Trophoblast cell (in vitro differentiated cells and primary cell): ENCODE data around the gene C2orf80.

Source experiments
- DNase-seq, 2 donors: peaks; one replicate each; pipeline ENCODE4 v3.0.0-alpha.2; 2016
- H2AFZ ChIP-seq: 2 replicates; pipeline ENCODE4 v1.6.1; 2013; ENCODE audit warnings: low read length, moderate library complexity, mild to moderate bottlenecking; ENCODE audit not compliant: insufficient read depth, poor library complexity
- H2AK5ac ChIP-seq: 2 replicates; pipeline ENCODE4 v1.6.1; 2013; ENCODE audit warnings: mild to moderate bottlenecking, low read length
- H2BK120ac ChIP-seq: 2 replicates; pipeline ENCODE4 v1.6.1; 2013; ENCODE audit warnings: low read length, mild to moderate bottlenecking, moderate library complexity; ENCODE audit not compliant: insufficient read depth, poor library complexity
- H2BK12ac ChIP-seq: 2 replicates; pipeline ENCODE4 v1.6.1; 2013; ENCODE audit warnings: mild to moderate bottlenecking, low read length, moderate library complexity
- H2BK5ac ChIP-seq: 2 replicates; pipeline ENCODE4 v1.6.1; 2013; ENCODE audit warnings: low read length, low read depth, moderate library complexity, mild to moderate bottlenecking; ENCODE audit not compliant: poor library complexity
- H3K14ac ChIP-seq: 2 replicates; pipeline ENCODE4 v1.6.1; 2013; ENCODE audit warnings: mild to moderate bottlenecking, low read length
- H3K18ac ChIP-seq: 2 replicates; pipeline ENCODE4 v1.6.1; 2013; ENCODE audit warnings: mild to moderate bottlenecking, low read length
- H3K23ac ChIP-seq: 2 replicates; pipeline ENCODE4 v1.6.1; 2013; ENCODE audit warnings: low read length
- H3K27ac ChIP-seq: 2 replicates; pipeline ENCODE4 v1.5.1; 2013; ENCODE audit warnings: low read depth, mild to moderate bottlenecking, inconsistent platforms, low read length, moderate library complexity
- H3K27me3 ChIP-seq: 2 replicates; pipeline ENCODE4 v1.6.1; 2013; ENCODE audit warnings: inconsistent platforms, mild to moderate bottlenecking, low read length, moderate library complexity; ENCODE audit not compliant: insufficient read depth
- H3K36me3 ChIP-seq, 2 experiments: 1 replicate in 1 of 2; 2 replicates in 1 of 2; pipeline ENCODE4 v1.6.1; 2013; ENCODE audit warnings: low read length in 2 of 2, mild to moderate bottlenecking in 2 of 2, moderate library complexity in 1 of 2; ENCODE audit not compliant: insufficient read depth in 2 of 2, control insufficient read depth in 1 of 2
- H3K4ac ChIP-seq: 2 replicates; pipeline ENCODE4 v1.6.1; 2013; ENCODE audit warnings: low read depth, mild to moderate bottlenecking, low read length, moderate library complexity
- H3K4me1 ChIP-seq, 2 experiments: 1 replicate in 1 of 2; 2 replicates in 1 of 2; pipeline ENCODE4 v1.6.1; 2013; ENCODE audit warnings: low read length in 2 of 2, mild to moderate bottlenecking in 2 of 2, moderate library complexity in 1 of 2; ENCODE audit not compliant: insufficient read depth in 2 of 2, control insufficient read depth in 1 of 2
- H3K4me2 ChIP-seq: 2 replicates; pipeline ENCODE4 v1.6.1; 2013; ENCODE audit warnings: inconsistent platforms, mild to moderate bottlenecking, low read length, moderate library complexity
- H3K4me3 ChIP-seq: 2 replicates; pipeline ENCODE4 v1.5.1; 2013; ENCODE audit warnings: mild to moderate bottlenecking, low read depth, low read length, inconsistent platforms
- H3K79me1 ChIP-seq: one replicate; pipeline ENCODE4 v1.6.1; 2013; ENCODE audit warnings: low read length
- H3K79me2 ChIP-seq: 2 replicates; pipeline ENCODE4 v1.6.1; 2013; ENCODE audit warnings: low read length, mild to moderate bottlenecking; ENCODE audit not compliant: control insufficient read depth, insufficient read depth, poor library complexity
- H3K9ac ChIP-seq: 2 replicates; pipeline ENCODE4 v1.6.1; 2013; ENCODE audit warnings: mild to moderate bottlenecking, low read length
- H3K9me3 ChIP-seq: 2 replicates; pipeline ENCODE4 v1.6.1; 2013; ENCODE audit warnings: low read depth, mild to moderate bottlenecking, control low read depth, inconsistent platforms, low read length; ENCODE audit not compliant: insufficient read depth
- H4K12ac ChIP-seq: 2 replicates; pipeline ENCODE4 v1.6.1; 2013; ENCODE audit warnings: low read depth, mild to moderate bottlenecking, low read length, moderate library complexity
- H4K8ac ChIP-seq: 2 replicates; pipeline ENCODE4 v1.6.1; 2013; ENCODE audit warnings: low read depth, mild to moderate bottlenecking, low read length, moderate library complexity
- H4K91ac ChIP-seq: one replicate; pipeline ENCODE4 v1.6.1; 2013; ENCODE audit warnings: low read depth, mild to moderate bottlenecking, low read length, moderate library complexity
- WGBS: extraction: QIAGEN DNeasy Blood & Tissue Kit; methylation state at CpG from one replicate; pipeline ENCODE4 v1.1.7; 2013; ENCODE audit warnings: missing lambda C conversion rate; ENCODE audit not compliant: insufficient read length, insufficient coverage; ENCODE audit errors: extremely low coverage; 5-methylcytosine and 5-hydroxymethylcytosine counted together

Gene C2orf80

DNA sequence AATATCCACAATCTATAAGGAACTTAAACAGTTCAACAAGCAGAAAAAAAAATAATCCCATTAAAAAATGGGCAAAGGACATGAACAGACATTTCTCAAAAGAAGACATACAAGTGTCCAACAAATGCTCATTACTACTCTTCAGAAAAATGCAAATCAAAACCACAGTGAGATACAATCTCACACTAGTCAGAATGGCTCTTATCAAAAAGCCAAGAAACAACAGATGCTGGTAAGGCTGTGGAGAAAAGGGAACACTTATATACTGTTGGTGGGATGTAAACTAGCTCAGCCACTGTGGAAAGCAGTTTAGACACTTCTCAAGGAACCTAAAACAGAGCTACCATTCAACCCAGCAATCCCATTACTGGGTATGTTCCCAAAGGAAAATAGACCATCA is 36.7 kb downstream of the C2orf80 start:
- no peak overlapping the region for H2BK120ac ChIP-seq
- H2AFZ ChIP-seq, result no peak overlapping the region
- no peak overlapping the region for H2BK12ac ChIP-seq
- no peak overlapping the region for H3K27ac ChIP-seq
- H3K79me1 ChIP-seq, result no peaks in the 10 kb centered on the region
- H3K4me1 ChIP-seq, result no peaks in the 10 kb centered on the region
- H3K9ac ChIP-seq, result no peak overlapping the region
- H3K4me2 ChIP-seq, result no peak overlapping the region
- no peaks in the 10 kb centered on the region for H3K79me2 ChIP-seq
- no peak overlapping the region for H3K4ac ChIP-seq
- H3K27me3 ChIP-seq, result no peaks in the 10 kb centered on the region
- H3K9me3 ChIP-seq, result no peaks in the 10 kb centered on the region
- H4K12ac ChIP-seq, result no peak overlapping the region
- DNase-seq, result peak in 1 of 2 donors; percentile 29
- H2BK5ac ChIP-seq, result no peak overlapping the region
- no peak overlapping the region for H4K91ac ChIP-seq
- no peak overlapping the region for H3K14ac ChIP-seq
- no peak overlapping the region for H3K23ac ChIP-seq
- no peak overlapping the region for H4K8ac ChIP-seq
- no peak overlapping the region for H3K4me3 ChIP-seq
- no peak overlapping the region for H2AK5ac ChIP-seq
- H3K36me3 ChIP-seq, result no peaks in the 10 kb centered on the region
- no peak overlapping the region for H3K18ac ChIP-seq

- H3K4me2 ChIP-seq, result no peak overlapping the region
- no peak overlapping the region for H2BK120ac ChIP-seq
- H3K27ac ChIP-seq, result no peak overlapping the region
- no peak overlapping the region for H3K18ac ChIP-seq
- no peak overlapping the region for H2AFZ ChIP-seq
- no peaks in the 10 kb centered on the region for H3K36me3 ChIP-seq
- no peak overlapping the region for H3K23ac ChIP-seq
- no peaks in the 10 kb centered on the region for H3K9me3 ChIP-seq
- no peak overlapping the region for H3K4ac ChIP-seq
- no peaks in the 10 kb centered on the region for H3K79me2 ChIP-seq
- DNase-seq, result no peak
- H3K4me3 ChIP-seq, result no peak overlapping the region
- H2AK5ac ChIP-seq, result no peak overlapping the region
- WGBS, result no CpG with 5 or more reads among the region's 1 CpG
- no peaks in the 10 kb centered on the region for H3K4me1 ChIP-seq
- no peaks in the 10 kb centered on the region for H3K27me3 ChIP-seq
- H3K14ac ChIP-seq, result no peak overlapping the region
- H4K91ac ChIP-seq, result no peak overlapping the region
- no peak overlapping the region for H4K8ac ChIP-seq
- H2BK5ac ChIP-seq, result no peak overlapping the region
- H4K12ac ChIP-seq, result no peak overlapping the region
- no peaks in the 10 kb centered on the region for H3K79me1 ChIP-seq
- no peak overlapping the region for H3K9ac ChIP-seq
- no peak overlapping the region for H2BK12ac ChIP-seq
Measured at GRCh38 chr2:208150956-208151355, 38.9 kb downstream of the C2orf80 start.

DNA sequence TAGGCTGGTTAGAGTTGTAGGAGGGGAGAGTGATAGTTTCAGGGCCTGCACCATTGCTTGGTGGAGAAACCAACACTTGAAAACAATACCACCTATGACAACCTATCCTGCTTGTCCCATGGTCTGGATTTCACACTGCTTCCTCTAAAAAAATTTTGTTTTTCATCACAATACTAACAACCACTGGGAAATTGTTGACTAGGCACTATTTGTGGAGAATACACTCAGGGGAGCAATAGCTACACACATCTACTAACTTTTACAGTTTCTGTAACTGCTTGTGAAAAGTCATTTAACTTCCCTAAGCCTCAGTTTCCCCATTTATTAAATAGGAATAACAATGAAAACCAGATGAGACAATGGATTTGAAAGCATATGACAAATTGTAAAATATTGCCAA is 39.7 kb downstream of the C2orf80 start:
- H3K9me3 ChIP-seq, result no peaks in the 10 kb centered on the region
- no peak overlapping the region for H4K8ac ChIP-seq
- no peaks in the 10 kb centered on the region for H3K4me1 ChIP-seq
- no peak overlapping the region for H2BK120ac ChIP-seq
- no peaks in the 10 kb centered on the region for H3K36me3 ChIP-seq
- H2AFZ ChIP-seq, result no peak overlapping the region
- no peak overlapping the region for H3K23ac ChIP-seq
- no peaks in the 10 kb centered on the region for H3K79me2 ChIP-seq
- no peak for DNase-seq
- H3K27me3 ChIP-seq, result no peaks in the 10 kb centered on the region
- no peak overlapping the region for H2BK12ac ChIP-seq
- no peak overlapping the region for H3K4ac ChIP-seq
- H2BK5ac ChIP-seq, result no peak overlapping the region
- no peak overlapping the region for H3K27ac ChIP-seq
- H3K18ac ChIP-seq, result no peak overlapping the region
- no peak overlapping the region for H3K4me3 ChIP-seq
- no peaks in the 10 kb centered on the region for H3K79me1 ChIP-seq
- no peak overlapping the region for H3K14ac ChIP-seq
- no peak overlapping the region for H2AK5ac ChIP-seq
- H4K91ac ChIP-seq, result no peak overlapping the region
- H4K12ac ChIP-seq, result no peak overlapping the region
- no peak overlapping the region for H3K4me2 ChIP-seq
- H3K9ac ChIP-seq, result no peak overlapping the region

DNA sequence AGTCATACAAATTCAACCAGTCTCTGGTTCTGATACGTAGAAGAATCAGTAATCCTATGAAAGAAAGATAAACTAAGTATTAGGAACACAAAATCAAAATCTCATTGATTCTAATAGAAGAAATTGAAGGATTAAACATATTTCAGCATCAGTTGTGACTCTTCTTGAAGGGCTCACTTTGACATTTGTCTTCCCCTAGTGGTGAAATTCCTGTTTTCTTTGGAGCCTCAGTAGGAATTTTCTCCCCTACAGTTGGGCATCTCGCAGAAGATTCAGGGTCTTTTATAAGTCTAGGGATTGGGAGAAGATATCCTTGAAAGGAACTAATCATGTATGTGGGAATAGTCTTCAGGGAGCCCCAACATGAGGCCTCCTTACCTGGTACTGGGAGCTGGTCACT is 41.0 kb downstream of the C2orf80 start:
- no peak overlapping the region for H3K9ac ChIP-seq
- H3K79me1 ChIP-seq, result no peaks in the 10 kb centered on the region
- no peak overlapping the region for H2BK120ac ChIP-seq
- no CpG with 5 or more reads among the region's 2 CpGs for WGBS
- H3K4me3 ChIP-seq, result no peak overlapping the region
- no peak for DNase-seq
- H4K12ac ChIP-seq, result no peak overlapping the region
- H4K8ac ChIP-seq, result no peak overlapping the region
- no peak overlapping the region for H3K4ac ChIP-seq
- no peak overlapping the region for H3K23ac ChIP-seq
- H4K91ac ChIP-seq, result no peak overlapping the region
- H2BK5ac ChIP-seq, result no peak overlapping the region
- H3K4me1 ChIP-seq, result no peaks in the 10 kb centered on the region
- no peak overlapping the region for H2AK5ac ChIP-seq
- H3K4me2 ChIP-seq, result no peak overlapping the region
- H3K36me3 ChIP-seq, result no peaks in the 10 kb centered on the region
- no peak overlapping the region for H3K27ac ChIP-seq
- no peak overlapping the region for H2BK12ac ChIP-seq
- H3K27me3 ChIP-seq, result no peaks in the 10 kb centered on the region
- no peaks in the 10 kb centered on the region for H3K79me2 ChIP-seq
- H2AFZ ChIP-seq, result no peak overlapping the region
- H3K9me3 ChIP-seq, result no peaks in the 10 kb centered on the region
- no peak overlapping the region for H3K14ac ChIP-seq
- H3K18ac ChIP-seq, result no peak overlapping the region

DNA sequence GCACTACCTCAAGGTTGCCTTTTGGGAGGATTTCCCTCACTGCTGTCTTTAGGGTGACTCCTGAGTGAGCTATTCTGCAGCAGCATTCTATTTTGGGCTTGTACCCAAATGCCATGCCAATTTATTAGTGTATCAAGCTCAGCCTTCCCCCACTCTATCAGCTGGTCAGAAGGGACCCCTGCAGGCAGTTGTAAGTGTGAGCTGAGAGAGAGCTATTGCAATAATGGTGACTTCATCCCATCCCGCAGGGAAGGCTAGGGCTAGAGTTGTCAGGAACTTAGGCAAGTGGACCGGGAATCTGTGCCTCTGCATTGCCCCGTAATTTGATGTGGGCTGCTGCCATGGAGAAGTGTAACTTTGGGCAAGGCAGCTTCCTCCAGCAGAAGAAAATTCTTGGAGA is 42.1 kb downstream of the C2orf80 start:
- H3K9ac ChIP-seq, result no peak overlapping the region
- no peak overlapping the region for H2AK5ac ChIP-seq
- no peaks in the 10 kb centered on the region for H3K79me1 ChIP-seq
- H4K91ac ChIP-seq, result no peak overlapping the region
- H3K23ac ChIP-seq, result no peak overlapping the region
- WGBS, result no CpG with 5 or more reads among the region's 3 CpGs
- H3K14ac ChIP-seq, result no peak overlapping the region
- no peaks in the 10 kb centered on the region for H3K36me3 ChIP-seq
- no peaks in the 10 kb centered on the region for H3K27me3 ChIP-seq
- no peaks in the 10 kb centered on the region for H3K79me2 ChIP-seq
- H3K4ac ChIP-seq, result no peak overlapping the region
- no peak overlapping the region for H2BK120ac ChIP-seq
- no peak overlapping the region for H3K18ac ChIP-seq
- no peak overlapping the region for H2BK5ac ChIP-seq
- H3K4me2 ChIP-seq, result no peak overlapping the region
- no peaks in the 10 kb centered on the region for H3K9me3 ChIP-seq
- H3K4me3 ChIP-seq, result no peak overlapping the region
- DNase-seq, result peak in 1 of 2 donors; percentile 43
- H3K4me1 ChIP-seq, result no peaks in the 10 kb centered on the region
- H2AFZ ChIP-seq, result no peak overlapping the region
- no peak overlapping the region for H2BK12ac ChIP-seq
- H4K8ac ChIP-seq, result no peak overlapping the region
- H4K12ac ChIP-seq, result no peak overlapping the region
- H3K27ac ChIP-seq, result no peak overlapping the region
